ENCODE data around the gene STYX. TPM values are rescaled to one million over a fixed set of nuclear protein-coding genes. Genes with fewer than 3 reads are reported as not detected.

Gene STYX
- total and polyA plus RNA-seq, 7 donors, result 6.5 to 24.7 (median 12.5) TPM

DNA sequence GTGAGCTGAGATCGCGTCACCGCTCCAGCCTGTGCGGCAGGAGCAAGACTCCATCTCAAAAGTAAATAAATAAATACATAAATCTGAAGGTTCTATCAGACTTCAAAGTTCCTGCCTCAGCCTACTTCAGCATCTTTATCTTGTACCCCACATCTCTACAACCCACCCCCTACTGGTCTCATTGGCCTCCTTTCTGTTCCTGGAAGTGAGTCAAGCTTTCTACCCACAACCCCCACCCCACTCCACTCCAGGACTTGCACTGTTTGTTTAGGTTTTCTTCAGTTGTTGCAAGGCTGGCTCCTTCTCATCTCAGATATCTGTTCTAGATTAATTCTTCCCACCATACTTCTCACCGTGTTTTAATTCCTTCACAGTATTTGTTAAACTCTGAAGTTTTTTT, 23.7 kb upstream of the STYX start:
- H3K9me3 ChIP-seq, result no peaks in the 10 kb centered on the region
- peak overlapping the region; percentile 83 for H3K4me3 ChIP-seq
- ATAC-seq, result no peak
- TF ChIP-seq, protein P1, sequence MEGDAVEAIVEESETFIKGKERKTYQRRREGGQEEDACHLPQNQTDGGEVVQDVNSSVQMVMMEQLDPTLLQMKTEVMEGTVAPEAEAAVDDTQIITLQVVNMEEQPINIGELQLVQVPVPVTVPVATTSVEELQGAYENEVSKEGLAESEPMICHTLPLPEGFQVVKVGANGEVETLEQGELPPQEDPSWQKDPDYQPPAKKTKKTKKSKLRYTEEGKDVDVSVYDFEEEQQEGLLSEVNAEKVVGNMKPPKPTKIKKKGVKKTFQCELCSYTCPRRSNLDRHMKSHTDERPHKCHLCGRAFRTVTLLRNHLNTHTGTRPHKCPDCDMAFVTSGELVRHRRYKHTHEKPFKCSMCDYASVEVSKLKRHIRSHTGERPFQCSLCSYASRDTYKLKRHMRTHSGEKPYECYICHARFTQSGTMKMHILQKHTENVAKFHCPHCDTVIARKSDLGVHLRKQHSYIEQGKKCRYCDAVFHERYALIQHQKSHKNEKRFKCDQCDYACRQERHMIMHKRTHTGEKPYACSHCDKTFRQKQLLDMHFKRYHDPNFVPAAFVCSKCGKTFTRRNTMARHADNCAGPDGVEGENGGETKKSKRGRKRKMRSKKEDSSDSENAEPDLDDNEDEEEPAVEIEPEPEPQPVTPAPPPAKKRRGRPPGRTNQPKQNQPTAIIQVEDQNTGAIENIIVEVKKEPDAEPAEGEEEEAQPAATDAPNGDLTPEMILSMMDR (IDR thresholded peaks at IDR 0.05), result no peak
- DNase-seq, result no peak
- 91 to 92% (median 92%) methylated on average over 5 of the region's 5 CpGs for WGBS, 3 donors
- H3K36me3 ChIP-seq (ENCODE audit: insufficient read depth in 1 of 2, low read depth in 1 of 2), result peaks cover 0 to 34% of the 10 kb centered on the region in 2 donors
- peaks cover 19% of the 10 kb centered on the region for H3K4me1 ChIP-seq
- no peaks in the 10 kb centered on the region for H3K27me3 ChIP-seq (ENCODE audit: insufficient read depth in 3 of 3, low read length in 2 of 3)
- intact Hi-C loops (cut with DNase I), result no loop called here
- peak overlapping the region; percentile 92 for H3K27ac ChIP-seq

DNA sequence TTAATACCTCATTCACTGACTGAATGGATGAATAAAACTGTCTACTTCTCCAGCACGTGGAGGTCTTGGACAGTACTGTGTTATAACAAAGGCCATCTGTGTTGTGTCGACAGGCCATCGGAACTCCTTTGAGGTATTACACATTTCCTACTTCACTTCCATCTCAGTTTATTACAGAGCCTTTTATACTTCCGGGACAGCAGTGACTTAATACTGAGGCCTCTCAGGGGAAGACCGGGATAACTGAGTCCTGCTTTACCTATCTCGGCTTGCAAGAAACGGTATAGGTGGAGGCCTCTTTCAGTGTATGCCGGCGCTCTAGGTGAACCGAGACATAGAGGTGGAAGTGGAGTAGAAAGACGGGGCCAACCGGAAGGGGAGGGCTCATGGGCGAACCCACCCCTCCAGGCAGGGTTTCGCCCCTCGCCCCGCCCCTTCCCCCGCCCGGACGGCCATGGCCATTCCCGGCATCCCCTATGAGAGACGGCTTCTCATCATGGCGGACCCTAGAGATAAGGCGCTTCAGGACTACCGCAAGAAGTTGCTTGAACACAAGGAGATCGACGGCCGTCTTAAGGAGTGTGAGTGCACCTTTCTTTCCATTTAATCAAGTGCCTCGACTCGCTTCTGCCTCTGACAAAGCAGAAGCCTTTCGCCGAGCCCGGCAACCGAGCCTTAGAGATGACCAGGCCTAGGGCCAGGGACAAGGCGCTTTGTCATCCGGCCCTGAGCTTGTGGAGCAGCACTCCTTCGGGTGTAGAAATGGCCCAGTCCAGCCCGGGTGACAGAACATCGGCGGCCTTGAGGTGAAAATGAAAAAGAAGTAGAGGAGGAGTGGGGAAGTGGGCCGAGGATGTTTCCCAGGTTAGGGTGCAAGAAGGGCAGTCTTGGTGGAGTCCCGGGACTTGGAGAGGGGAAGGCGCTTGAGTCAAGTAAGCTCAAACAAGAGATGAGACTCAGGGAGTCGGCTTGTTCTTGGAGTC, 23.0 kb upstream of the STYX start, which contains the start of gene PSMC6:
Gene PSMC6, plus strand, starts transcription at position 477 of the 983 bp plus-strand sequence. Its CDS starts 20 bp downstream, at position 497.
- intact Hi-C loops (cut with DNase I), result no loop called here
- H3K27me3 ChIP-seq (ENCODE audit: insufficient read depth in 3 of 3, low read length in 2 of 3), result no peaks in the 10 kb centered on the region

DNA sequence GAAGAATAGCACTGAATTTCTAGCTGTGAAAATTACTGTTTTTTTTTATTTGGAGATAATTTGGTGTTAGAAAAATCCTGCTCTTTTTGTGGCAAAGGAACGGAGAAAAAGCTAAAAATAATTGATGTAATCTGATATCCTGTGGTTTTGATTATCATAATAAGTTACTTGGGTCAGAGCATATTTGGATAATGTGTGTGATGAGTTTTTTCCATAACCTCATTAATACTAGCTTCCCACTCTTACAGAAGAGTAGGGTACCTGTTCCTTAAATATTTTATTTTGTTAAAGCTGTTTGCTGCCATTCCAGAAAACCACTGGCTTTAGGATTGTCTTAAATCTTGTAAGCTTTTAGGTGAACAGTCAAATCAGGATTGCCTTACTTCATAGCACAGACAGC, 18.3 kb upstream of the STYX start:
- ATAC-seq, result no peak
- no peak for DNase-seq
- Histone ChIP-seq H3K36me3 (ENCODE audit: insufficient read depth in 1 of 2, low read depth in 1 of 2) (peaks cover 8 to 87% of the 10 kb centered on the region in 2 donors), H3K4me1 (peaks cover 24% of the 10 kb centered on the region), H3K4me3 (no peak overlapping the region), H3K27me3 (ENCODE audit: insufficient read depth in 3 of 3, low read length in 2 of 3) (no peaks in the 10 kb centered on the region), H3K27ac (peak overlapping the region; percentile 5), H3K9me3 (no peaks in the 10 kb centered on the region)
- TF ChIP-seq, protein P1 (IDR thresholded peaks at IDR 0.05), result no peak
- intact Hi-C loops (cut with DNase I), result loop anchor here (2.0 to 10.0 kb wide), 2 partner anchors 17 to 53 kb away; no protein-coding TSS in a partner anchor
- 10 to 24% (median 16%) methylated on average over 1 of the region's 1 CpG for WGBS, 3 donors

More for the DNA sequence above, 23.0 kb upstream of the STYX start, which contains the start of gene PSMC6:
- Histone ChIP-seq H3K4me1 (peaks cover 24% of the 10 kb centered on the region), H3K4me3 (peak within 1 kb of the TSS; percentile 83), H3K9me3 (no peaks in the 10 kb centered on the region), H3K36me3 (ENCODE audit: insufficient read depth in 1 of 2, low read depth in 1 of 2) (peaks cover 0 to 41% of the 10 kb centered on the region in 2 donors), H3K27ac (peak within 1 kb of the TSS; percentile 92)
- 0 to 1% (median 0%) methylated on average over 42 to 43 of the region's 43 CpGs for WGBS, 3 donors
- TF ChIP-seq, protein P1 (IDR thresholded peaks at IDR 0.05), result no peak
- DNase-seq, result peak; percentile 95 to 97
- ATAC-seq, result peak; percentile 99 to 100 (median 100)

DNA sequence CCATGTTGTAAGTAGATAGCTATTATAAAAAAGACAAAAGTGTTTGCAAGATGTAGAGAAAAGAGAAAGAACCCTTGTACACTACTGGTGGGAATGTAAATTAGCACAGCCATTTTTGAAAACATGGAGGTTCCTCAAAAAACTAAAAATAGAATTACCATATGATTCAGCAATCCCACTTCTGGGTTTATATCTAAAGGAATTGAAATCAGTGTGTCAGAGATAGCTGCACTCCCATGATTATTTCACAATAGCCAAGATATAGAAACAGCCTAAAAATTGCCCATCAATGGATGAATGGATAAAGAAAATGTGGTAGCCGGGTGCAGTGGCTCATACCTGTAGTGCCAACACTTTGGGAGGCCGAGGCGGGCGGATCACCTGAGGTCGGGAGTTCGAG, 13.8 kb upstream of the STYX start:
- H3K36me3 ChIP-seq (ENCODE audit: insufficient read depth in 1 of 2, low read depth in 1 of 2), result peaks cover 8 to 100% of the 10 kb centered on the region in 2 donors

More for the DNA sequence above, 13.8 kb upstream of the STYX start:
- Histone ChIP-seq H3K4me1 (peaks cover 6% of the 10 kb centered on the region), H3K4me3 (no peak overlapping the region), H3K27ac (no peak overlapping the region), H3K27me3 (ENCODE audit: insufficient read depth in 3 of 3, low read length in 2 of 3) (no peaks in the 10 kb centered on the region), H3K9me3 (no peaks in the 10 kb centered on the region)
- 96 to 98% (median 97%) methylated on average over 6 of the region's 6 CpGs for WGBS, 3 donors
- TF ChIP-seq, protein P1 (IDR thresholded peaks at IDR 0.05), result no peak
- no peak for ATAC-seq
- no peak for DNase-seq
- intact Hi-C loops (cut with DNase I), result loop anchor here in 1 of 2 donors (10.0 kb wide), 1 partner anchor 49 kb away; no protein-coding TSS in a partner anchor

All from psoas muscle (tissue), 8 donors.